ENCODE measurements around the gene CALD1.

DNA sequence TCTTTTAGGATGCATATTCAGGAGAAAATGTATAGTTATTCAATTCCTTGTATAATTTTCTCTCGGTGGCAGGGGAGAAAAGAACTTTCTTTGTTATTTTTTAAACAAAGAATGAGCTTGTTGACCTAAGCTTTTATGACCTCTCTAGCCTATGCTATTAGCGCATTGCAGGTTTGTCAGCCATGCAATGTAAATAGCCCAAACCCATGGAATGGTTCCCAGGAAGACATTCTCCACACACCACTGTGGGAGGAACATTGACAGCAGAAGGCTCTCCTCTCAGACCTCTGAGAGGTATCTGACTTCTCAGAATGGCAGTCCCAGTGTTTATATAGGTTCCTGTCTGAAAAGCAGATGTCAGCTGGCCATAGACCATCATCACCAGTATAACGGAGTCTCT lies 187.3 kb downstream of the CALD1 start:
- no peak for TF ChIP-seq POLR2A (IDR thresholded peaks at IDR 0.05)
- TF ChIP-seq CTCF (IDR thresholded peaks at IDR 0.05): no peak
- TF ChIP-seq POLR2AphosphoS5 (IDR thresholded peaks at IDR 0.05): no peak
